K562 (cell line): ENCODE data around the gene NPB. TPM values are rescaled to one million over a fixed set of nuclear protein-coding genes. Genes with fewer than 3 reads are reported as not detected.

Experiments
- CBX2 ChIP-seq: fragments of 200-600 bp; sonication (generic); IDR thresholded peaks from one replicate; pipeline ENCODE4 v1.6.1; 2012; ENCODE audit warnings: mild to moderate bottlenecking, low read length, inconsistent platforms; ENCODE audit not compliant: insufficient read depth, poor library complexity, severe bottlenecking
- CC2D1A ChIP-seq: fragments of 450-650 bp; IDR thresholded peaks from 2 replicates; pipeline ENCODE4 v1.6.1; 2017; ENCODE audit warnings: mild to moderate bottlenecking
- ERF ChIP-seq: fragments of 450-650 bp; formaldehyde crosslinking; IDR thresholded peaks from 2 replicates; pipeline ENCODE4 v1.4.0; 2020; ENCODE audit warnings: mild to moderate bottlenecking, mixed read lengths
- FOS ChIP-seq: IDR thresholded peaks from 3 replicates; pipeline ENCODE4 v1.6.1; 2011; ENCODE audit not compliant: insufficient read length; ENCODE audit errors: extremely low read depth
- KAT7 ChIP-seq: sonication (generic); formaldehyde crosslinking; IDR thresholded peaks from 2 replicates; pipeline ENCODE4 v1.8.0; 2022; ENCODE audit warnings: missing genetic modification reagents, mild to moderate bottlenecking, borderline replicate concordance
- MLX ChIP-seq, 2 experiments: fragments of 450-650 bp in 1 of 2; sonication (generic) in 1 of 2; formaldehyde crosslinking; conservative IDR thresholded peaks; 2 replicates each; pipeline versions ENCODE4 v1.4.0 to v1.8.1; 2020 to 2022; ENCODE audit warnings: mild to moderate bottlenecking in 1 of 2, missing genetic modification reagents in 1 of 2
- PTBP1 ChIP-seq: fragments of 200-400 bp; formaldehyde crosslinking; IDR thresholded peaks from 2 replicates; pipeline ENCODE4 v1.6.1; 2017; ENCODE audit warnings: low read depth, low read length
- SIN3A ChIP-seq, 2 experiments: fragments of 150-350 bp in 1 of 2; IDR thresholded peaks; 2 replicates each; pipeline ENCODE4 v1.6.1; 2011 to 2016; ENCODE audit warnings: borderline replicate concordance in 2 of 2, low read depth in 2 of 2, low read length in 2 of 2, mild to moderate bottlenecking in 2 of 2, moderate library complexity in 2 of 2; ENCODE audit not compliant: control insufficient read depth in 1 of 2
- TSC22D4 ChIP-seq: fragments of 450-650 bp; IDR thresholded peaks from 2 replicates; pipeline ENCODE4 v1.6.1; 2016; ENCODE audit warnings: missing genetic modification characterization, missing biosample characterization, control low read depth
- ZNF311 ChIP-seq: fragments of 250-450 bp; sonication (Bioruptor Pico); IDR thresholded peaks from 2 replicates; pipeline ENCODE4 v1.4.0; 2020; ENCODE audit warnings: mild to moderate bottlenecking, moderate library complexity
- polyA plus RNA-seq, 8 experiments: library from polyadenylated mRNA; depleted of rRNA in 4 of 8; stranded (reverse) in 5 of 8; unstranded in 3 of 8; fragments of >200 nt; fragmentation: Nextera tagmentation in 2 of 8; fragmentation: Illumina TruSeq in 1 of 8; extraction: Ambion mirVana in 2 of 8; extraction: Trizol in 1 of 8; gene quantifications; 2 replicates each; pipeline versions ENCODE4 v1.2.1 to v1.2.3, GENCODE V29; 2011 to 2014; ENCODE audit warnings: inconsistent platforms in 1 of 8, missing spikeins in 1 of 8
- total RNA-seq, 7 experiments: library from RNA; depleted of rRNA in 6 of 7; stranded (reverse); fragments of >200 nt in 6 of 7; fragmentation: Illumina TruSeq in 2 of 7; extraction: Trizol in 2 of 7; gene quantifications; 2 replicates each; pipeline versions ENCODE4 v1.2.1 to v1.2.3, GENCODE V29; 2011 to 2021; ENCODE audit warnings: low replicate concordance in 1 of 7
- TF ChIP-seq, protein P1 (sequence below), 2 experiments: IDR thresholded peaks; 2 replicates each; pipeline ENCODE4 v1.6.1; 2012; ENCODE audit warnings: improper control_type of control experiment in 2 of 2, low read depth in 2 of 2, low read length in 2 of 2, borderline replicate concordance in 1 of 2
- TF ChIP-seq, protein P2 (sequence below), 2 experiments: fragments of 450-650 bp in 1 of 2; sonication (generic) in 1 of 2; formaldehyde crosslinking in 1 of 2; IDR thresholded peaks; 2 replicates each; pipeline versions ENCODE4 v1.7.1 to v1.9.0; 2016 to 2022; ENCODE audit warnings: inconsistent platforms in 1 of 2, mild to moderate bottlenecking in 1 of 2, missing genetic modification reagents in 1 of 2

The NPB gene
- total and polyA plus RNA-seq, 9 of the 15 experiments (the other 6 are each of a cell fraction or from before 2014, with no cell fraction given): 0.03 to 0.61 (median 0.14) TPM; not detected in 2

DNA sequence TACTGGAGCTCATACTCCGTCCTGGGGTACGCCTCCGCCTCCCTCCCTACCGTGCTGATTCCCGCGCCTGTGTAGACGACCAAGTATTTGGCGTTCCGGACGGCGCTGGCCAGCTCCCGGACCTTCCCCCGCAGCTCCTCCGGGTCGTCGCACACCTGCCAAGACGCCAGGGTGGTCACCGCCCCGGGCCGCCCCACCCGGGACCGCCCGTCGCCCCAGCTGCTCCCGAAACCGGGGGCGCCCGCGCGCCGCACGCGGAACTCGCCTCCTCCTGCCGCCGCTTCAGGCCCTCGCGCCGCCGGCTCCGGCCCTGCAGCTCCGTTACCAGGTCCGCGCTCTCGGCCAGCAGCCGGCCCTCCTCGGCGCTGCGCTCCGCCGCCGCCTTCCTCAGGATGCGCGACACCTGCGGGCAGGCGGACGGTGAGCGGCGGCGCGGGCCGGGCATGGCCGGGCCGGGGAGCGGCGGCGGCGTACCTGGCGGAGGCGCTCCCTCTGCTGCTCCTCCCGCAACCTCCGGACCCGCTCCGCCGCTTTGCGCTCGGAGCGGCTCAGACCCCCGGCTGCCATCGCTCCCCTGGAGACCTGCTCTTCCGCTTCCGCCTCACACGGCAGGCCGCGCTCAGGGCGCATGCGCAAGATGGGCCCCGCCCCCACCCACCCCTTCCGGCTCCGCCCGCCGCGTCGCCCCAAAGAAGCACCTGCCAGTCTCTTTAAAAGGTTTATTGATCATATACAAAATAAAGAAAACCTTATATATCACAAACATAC, 15.7 kb downstream of the NPB start, which contains the start of gene SIRT7 (continued):
- TF ChIP-seq MLX (CRISPR knock-in tag; conservative IDR thresholded peaks at IDR 0.05): 0 out of 4 replicates have a peak, but pooled peaks of 1 of the 2 experiments have one; percentile 49
- TF ChIP-seq CC2D1A: no peak
- TF ChIP-seq FOS: no peak
- TF ChIP-seq ZNF311 (CRISPR knock-in tag): no peak
- TF ChIP-seq, protein P1, sequence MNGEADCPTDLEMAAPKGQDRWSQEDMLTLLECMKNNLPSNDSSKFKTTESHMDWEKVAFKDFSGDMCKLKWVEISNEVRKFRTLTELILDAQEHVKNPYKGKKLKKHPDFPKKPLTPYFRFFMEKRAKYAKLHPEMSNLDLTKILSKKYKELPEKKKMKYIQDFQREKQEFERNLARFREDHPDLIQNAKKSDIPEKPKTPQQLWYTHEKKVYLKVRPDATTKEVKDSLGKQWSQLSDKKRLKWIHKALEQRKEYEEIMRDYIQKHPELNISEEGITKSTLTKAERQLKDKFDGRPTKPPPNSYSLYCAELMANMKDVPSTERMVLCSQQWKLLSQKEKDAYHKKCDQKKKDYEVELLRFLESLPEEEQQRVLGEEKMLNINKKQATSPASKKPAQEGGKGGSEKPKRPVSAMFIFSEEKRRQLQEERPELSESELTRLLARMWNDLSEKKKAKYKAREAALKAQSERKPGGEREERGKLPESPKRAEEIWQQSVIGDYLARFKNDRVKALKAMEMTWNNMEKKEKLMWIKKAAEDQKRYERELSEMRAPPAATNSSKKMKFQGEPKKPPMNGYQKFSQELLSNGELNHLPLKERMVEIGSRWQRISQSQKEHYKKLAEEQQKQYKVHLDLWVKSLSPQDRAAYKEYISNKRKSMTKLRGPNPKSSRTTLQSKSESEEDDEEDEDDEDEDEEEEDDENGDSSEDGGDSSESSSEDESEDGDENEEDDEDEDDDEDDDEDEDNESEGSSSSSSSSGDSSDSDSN (IDR thresholded peaks at IDR 0.05; ENCODE audit: borderline replicate concordance in 1 of 2, low read depth in 2 of 2, low read length in 2 of 2): peak in 1 of 2 experiments; percentile 71; a peak in 2 of 4 replicates
- TF ChIP-seq, protein P2, sequence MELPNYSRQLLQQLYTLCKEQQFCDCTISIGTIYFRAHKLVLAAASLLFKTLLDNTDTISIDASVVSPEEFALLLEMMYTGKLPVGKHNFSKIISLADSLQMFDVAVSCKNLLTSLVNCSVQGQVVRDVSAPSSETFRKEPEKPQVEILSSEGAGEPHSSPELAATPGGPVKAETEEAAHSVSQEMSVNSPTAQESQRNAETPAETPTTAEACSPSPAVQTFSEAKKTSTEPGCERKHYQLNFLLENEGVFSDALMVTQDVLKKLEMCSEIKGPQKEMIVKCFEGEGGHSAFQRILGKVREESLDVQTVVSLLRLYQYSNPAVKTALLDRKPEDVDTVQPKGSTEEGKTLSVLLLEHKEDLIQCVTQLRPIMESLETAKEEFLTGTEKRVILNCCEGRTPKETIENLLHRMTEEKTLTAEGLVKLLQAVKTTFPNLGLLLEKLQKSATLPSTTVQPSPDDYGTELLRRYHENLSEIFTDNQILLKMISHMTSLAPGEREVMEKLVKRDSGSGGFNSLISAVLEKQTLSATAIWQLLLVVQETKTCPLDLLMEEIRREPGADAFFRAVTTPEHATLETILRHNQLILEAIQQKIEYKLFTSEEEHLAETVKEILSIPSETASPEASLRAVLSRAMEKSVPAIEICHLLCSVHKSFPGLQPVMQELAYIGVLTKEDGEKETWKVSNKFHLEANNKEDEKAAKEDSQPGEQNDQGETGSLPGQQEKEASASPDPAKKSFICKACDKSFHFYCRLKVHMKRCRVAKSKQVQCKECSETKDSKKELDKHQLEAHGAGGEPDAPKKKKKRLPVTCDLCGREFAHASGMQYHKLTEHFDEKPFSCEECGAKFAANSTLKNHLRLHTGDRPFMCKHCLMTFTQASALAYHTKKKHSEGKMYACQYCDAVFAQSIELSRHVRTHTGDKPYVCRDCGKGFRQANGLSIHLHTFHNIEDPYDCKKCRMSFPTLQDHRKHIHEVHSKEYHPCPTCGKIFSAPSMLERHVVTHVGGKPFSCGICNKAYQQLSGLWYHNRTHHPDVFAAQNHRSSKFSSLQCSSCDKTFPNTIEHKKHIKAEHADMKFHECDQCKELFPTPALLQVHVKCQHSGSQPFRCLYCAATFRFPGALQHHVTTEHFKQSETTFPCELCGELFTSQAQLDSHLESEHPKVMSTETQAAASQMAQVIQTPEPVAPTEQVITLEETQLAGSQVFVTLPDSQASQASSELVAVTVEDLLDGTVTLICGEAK (IDR thresholded peaks at IDR 0.05): peak; percentile 52; the same call in 1 of the 2 replicates
- TF ChIP-seq, protein P2 (CRISPR knock-in tag; IDR thresholded peaks at IDR 0.05): no peak
- TF ChIP-seq TSC22D4: no peak
- 0 out of 2 replicates have a peak, but pooled peaks have one; percentile 71 for TF ChIP-seq PTBP1
- TF ChIP-seq ERF (CRISPR knock-in tag): peak; percentile 76
- peak; percentile 66 to 83; a peak in 3 of 4 replicates for TF ChIP-seq SIN3A (IDR thresholded peaks at IDR 0.05; ENCODE audit: borderline replicate concordance in 2 of 2, control insufficient read depth in 1 of 2, low read depth in 2 of 2, low read length in 2 of 2)
- no peak for TF ChIP-seq CBX2
- peak; percentile 30; the same call in 1 of the 2 replicates for TF ChIP-seq KAT7 (CRISPR knock-in tag)
